Smooth muscle cell (in vitro differentiated cells): ENCODE results near the gene TAC3. TPM values are rescaled to one million over a fixed set of nuclear protein-coding genes. Genes with fewer than 3 reads are reported as not detected.

Source experiments
- DNase-seq: peaks from one replicate; lab custom pipeline; 2025; ENCODE audit not compliant: unreplicated experiment; lab: John Stamatoyannopoulos, UW
- H2AFZ ChIP-seq: fragments of 200-600 bp; sonication (generic); 2 replicates; pipeline ENCODE4 v1.6.0; 2016; ENCODE audit warnings: antibody characterized with exemption, low read depth, mild to moderate bottlenecking
- H3F3A ChIP-seq: fragments of 200-600 bp; sonication (generic); 2 replicates; pipeline ENCODE4 v1.6.0; 2017; ENCODE audit warnings: antibody characterized with exemption, low read depth
- H3K27ac ChIP-seq: fragments of 200-600 bp; sonication (generic); 2 replicates; pipeline ENCODE4 v1.5.1; 2016; ENCODE audit warnings: low read depth, mild to moderate bottlenecking
- H3K27me3 ChIP-seq: fragments of 200-600 bp; sonication (generic); 2 replicates; pipeline ENCODE4 v1.6.1; 2016; ENCODE audit warnings: low read depth, mild to moderate bottlenecking
- H3K36me3 ChIP-seq: fragments of 200-600 bp; sonication (generic); 2 replicates; pipeline ENCODE4 v1.5.1; 2016; ENCODE audit warnings: low read depth
- H3K4me1 ChIP-seq: fragments of 200-600 bp; sonication (generic); 2 replicates; pipeline ENCODE4 v1.5.1; 2016; ENCODE audit warnings: low read depth
- H3K4me2 ChIP-seq: fragments of 200-600 bp; sonication (generic); 2 replicates; pipeline ENCODE4 v1.6.0; 2016; ENCODE audit warnings: mild to moderate bottlenecking
- H3K4me3 ChIP-seq: fragments of 200-600 bp; sonication (generic); 2 replicates; pipeline ENCODE4 v1.5.1; 2016; ENCODE audit warnings: mild to moderate bottlenecking
- H3K79me2 ChIP-seq: fragments of 200-600 bp; sonication (generic); 2 replicates; pipeline ENCODE4 v1.6.0; 2016; ENCODE audit warnings: low read depth, mild to moderate bottlenecking
- H3K9ac ChIP-seq: fragments of 200-600 bp; sonication (generic); 2 replicates; pipeline ENCODE4 v1.6.0; 2016; ENCODE audit warnings: low read depth
- H3K9me3 ChIP-seq: fragments of 200-600 bp; sonication (generic); replicated peaks from 2 replicates; pipeline ENCODE4 v1.5.1; 2016; ENCODE audit warnings: low read depth
- H4K20me1 ChIP-seq: fragments of 200-600 bp; sonication (generic); 2 replicates; pipeline ENCODE4 v1.6.0; 2016; ENCODE audit warnings: low read depth
- CTCF ChIP-seq: fragments of 200-600 bp; sonication (generic); IDR thresholded peaks from 2 replicates; pipeline ENCODE4 v1.5.1; 2017; ENCODE audit warnings: borderline replicate concordance, mild to moderate bottlenecking, antibody characterized with exemption; ENCODE audit not compliant: insufficient read depth, poor library complexity, severe bottlenecking
- WGBS: methylation state at CpG from one replicate; pipeline ENCODE4 v1.1.7; 2016; ENCODE audit warnings: low lambda C conversion rate; 5-methylcytosine and 5-hydroxymethylcytosine counted together
- polyA plus RNA-seq: library from polyadenylated mRNA; unstranded; fragments of >200 nt; fragmentation: Nextera tagmentation; extraction: Ambion mirVana; gene quantifications from 2 replicates; pipeline ENCODE4 v1.2.1, GENCODE V29; 2016
- total RNA-seq: library from RNA; depleted of rRNA; stranded (reverse); fragments of >200 nt; gene quantifications from 2 replicates; pipeline ENCODE4 v1.2.3, GENCODE V29; 2014

TAC3 gene
- total and polyA plus RNA-seq, 2 experiments from 2014 or later: 1.7 to 6.3 TPM

GRCh38 chr12:56991319-56992246 is 24.7 kb downstream of the TAC3 start:
- Histone ChIP-seq H3K36me3 (no peaks in the 10 kb centered on the region), H3K9me3 (no peaks in the 10 kb centered on the region), H3K4me2 (no peak overlapping the region), H3F3A (peaks cover 12% of the 10 kb centered on the region), H3K9ac (no peak overlapping the region), H4K20me1 (no peaks in the 10 kb centered on the region), H3K27ac (no peak overlapping the region), H3K4me1 (peaks cover 6% of the 10 kb centered on the region), H3K79me2 (no peaks in the 10 kb centered on the region), H3K27me3 (no peaks in the 10 kb centered on the region), H2AFZ (no peak overlapping the region), H3K4me3 (no peak overlapping the region)
- DNase-seq: no peak
- WGBS: 90% methylated on average over 8 of the region's 8 CpGs
- TF ChIP-seq CTCF: no peak

- H4K20me1 ChIP-seq: no peaks in the 10 kb centered on the region
- H3F3A ChIP-seq: peaks cover 19% of the 10 kb centered on the region
- no peak for DNase-seq
- H3K27ac ChIP-seq: no peak overlapping the region
- no peak overlapping the region for H3K9ac ChIP-seq
- WGBS: 81% methylated on average over 7 of the region's 7 CpGs
- H3K36me3 ChIP-seq: no peaks in the 10 kb centered on the region
- no peak overlapping the region for H3K4me2 ChIP-seq
- H3K79me2 ChIP-seq: no peaks in the 10 kb centered on the region
- peaks cover 6% of the 10 kb centered on the region for H3K4me1 ChIP-seq
- no peak overlapping the region for H3K4me3 ChIP-seq
- H3K27me3 ChIP-seq: no peaks in the 10 kb centered on the region
- TF ChIP-seq CTCF: no peak
- H3K9me3 ChIP-seq: no peaks in the 10 kb centered on the region
- H2AFZ ChIP-seq: no peak overlapping the region
Observed at GRCh38 chr12:56990648-56991318, 25.5 kb downstream of the TAC3 start.

- Histone ChIP-seq H3K4me2 (peak overlapping the region; percentile 60), H4K20me1 (no peaks in the 10 kb centered on the region), H3K9ac (no peak overlapping the region), H3K9me3 (no peaks in the 10 kb centered on the region), H2AFZ (no peak overlapping the region), H3F3A (peaks cover 19% of the 10 kb centered on the region), H3K27me3 (no peaks in the 10 kb centered on the region), H3K36me3 (no peaks in the 10 kb centered on the region), H3K79me2 (no peaks in the 10 kb centered on the region), H3K27ac (peak overlapping the region; percentile 41), H3K4me1 (peaks cover 6% of the 10 kb centered on the region), H3K4me3 (no peak overlapping the region)
- 76% methylated on average over 7 of the region's 7 CpGs for WGBS
- no peak for TF ChIP-seq CTCF
- DNase-seq: no peak
Observed at GRCh38 chr12:56989861-56990610, 26.3 kb downstream of the TAC3 start.
